Measurements from ENCODE around the gene FZD7. TPM values are rescaled to one million over a fixed set of nuclear protein-coding genes. Genes with fewer than 3 reads are reported as not detected.

FZD7 gene
- polyA plus RNA-seq, 1 donor (not counting 4 experiments of a cell fraction or from before 2014, with no cell fraction given) = 1.3 TPM

GRCh38 chr2:201990069-201990468 lies 43.6 kb upstream of the FZD7 start:
- no peak overlapping the region for H3K4me2 ChIP-seq (ENCODE audit: control insufficient read depth, extremely low read depth, insufficient read depth, low read depth, low read length)
- no peaks in the 10 kb centered on the region for H3K9me1 ChIP-seq (ENCODE audit: control insufficient read depth, extremely low read depth, insufficient read depth, low read length)
- no peaks in the 10 kb centered on the region for H3K9me3 ChIP-seq (ENCODE audit: control insufficient read depth, low read depth, low read length)
- peaks cover 7% of the 10 kb centered on the region for H3K4me1 ChIP-seq (ENCODE audit: control insufficient read depth, extremely low read depth, insufficient read depth, low read length)
- DNase-seq (ENCODE audit: low read depth, low spot score) = no peak
- TF ChIP-seq EZH2 (IDR thresholded peaks at IDR 0.05; ENCODE audit: low read length) = no peak
- no peak for TF ChIP-seq CTCF (optimal IDR thresholded peaks at IDR 0.05 in 1 of 3, IDR thresholded peaks at IDR 0.05 in 1 of 3, conservative IDR thresholded peaks at IDR 0.05 in 1 of 3; ENCODE audit: extremely low read depth in 1 of 3, insufficient read depth in 2 of 3, low read length in 3 of 3)
- no peak overlapping the region for H3K4me3 ChIP-seq (ENCODE audit: control insufficient read depth in 2 of 3, extremely low read depth in 1 of 3, insufficient read depth in 2 of 3, low read depth in 1 of 3, low read length in 3 of 3)
- no peaks in the 10 kb centered on the region for H3K36me3 ChIP-seq (ENCODE audit: control insufficient read depth in 2 of 2, extremely low read depth in 1 of 2, insufficient read depth in 2 of 2, low read length in 2 of 2)
- dilution Hi-C loops (cut with MboI; ENCODE audit: extremely low pct_ligation_motif_present, low sequenced_read_pairs) = no loop called here
- FAIRE-seq = no peak
- H4K20me1 ChIP-seq (ENCODE audit: control insufficient read depth, extremely low read depth, insufficient read depth, low read length) = no peaks in the 10 kb centered on the region
- no peak overlapping the region for H2AFZ ChIP-seq (ENCODE audit: control insufficient read depth, low read length)
- no peaks in the 10 kb centered on the region for H3K27me3 ChIP-seq (ENCODE audit: control insufficient read depth, extremely low read depth, insufficient read depth, low read length)
- H3K9ac ChIP-seq (ENCODE audit: control insufficient read depth, extremely low read depth, insufficient read depth, low read length) = no peak overlapping the region
- H3K79me2 ChIP-seq (ENCODE audit: control insufficient read depth, insufficient read depth, low read length) = no peaks in the 10 kb centered on the region
- no peak overlapping the region for H3K27ac ChIP-seq (ENCODE audit: control insufficient read depth, insufficient read depth, low read length)

GRCh38 chr2:201992960-201993359 lies 40.7 kb upstream of the FZD7 start:
- Histone ChIP-seq H3K9me1 (ENCODE audit: control insufficient read depth, extremely low read depth, insufficient read depth, low read length) (no peaks in the 10 kb centered on the region), H3K9ac (ENCODE audit: control insufficient read depth, extremely low read depth, insufficient read depth, low read length) (no peak overlapping the region), H3K36me3 (ENCODE audit: control insufficient read depth in 2 of 2, extremely low read depth in 1 of 2, insufficient read depth in 2 of 2, low read length in 2 of 2) (no peaks in the 10 kb centered on the region), H3K27me3 (ENCODE audit: control insufficient read depth, extremely low read depth, insufficient read depth, low read length) (no peaks in the 10 kb centered on the region), H4K20me1 (ENCODE audit: control insufficient read depth, extremely low read depth, insufficient read depth, low read length) (no peaks in the 10 kb centered on the region), H3K4me1 (ENCODE audit: control insufficient read depth, extremely low read depth, insufficient read depth, low read length) (peaks cover 18% of the 10 kb centered on the region), H3K4me2 (ENCODE audit: control insufficient read depth, extremely low read depth, insufficient read depth, low read depth, low read length) (no peak overlapping the region), H3K79me2 (ENCODE audit: control insufficient read depth, insufficient read depth, low read length) (no peaks in the 10 kb centered on the region), H2AFZ (ENCODE audit: control insufficient read depth, low read length) (no peak overlapping the region), H3K4me3 (ENCODE audit: control insufficient read depth in 2 of 3, extremely low read depth in 1 of 3, insufficient read depth in 2 of 3, low read depth in 1 of 3, low read length in 3 of 3) (no peak overlapping the region), H3K27ac (ENCODE audit: control insufficient read depth, insufficient read depth, low read length) (no peak overlapping the region), H3K9me3 (ENCODE audit: control insufficient read depth, low read depth, low read length) (no peaks in the 10 kb centered on the region)
- no peak for DNase-seq (ENCODE audit: low read depth, low spot score)
- TF ChIP-seq CTCF (optimal IDR thresholded peaks at IDR 0.05 in 1 of 3, IDR thresholded peaks at IDR 0.05 in 1 of 3, conservative IDR thresholded peaks at IDR 0.05 in 1 of 3; ENCODE audit: extremely low read depth in 1 of 3, insufficient read depth in 2 of 3, low read length in 3 of 3) = no peak
- no peak for TF ChIP-seq EZH2 (IDR thresholded peaks at IDR 0.05; ENCODE audit: low read length)
- FAIRE-seq = no peak
- dilution Hi-C loops (cut with MboI; ENCODE audit: extremely low pct_ligation_motif_present, low sequenced_read_pairs) = no loop called here

Data from keratinocyte (primary cell).